HG02884 (cell line): ENCODE results near the gene KMT2C.
A peak's percentile ranks its signal among the peaks of the same experiment; 100 is the strongest.
"Not testable (repeated sequence)": the region's sequence is repeated elsewhere in the genome, so short reads cannot be mapped to it uniquely, and the experiment has no call there.

Source experiments
- ATAC-seq: cut with Tn5 transposase; IDR thresholded peaks from one replicate; pipeline ENCODE4 v1.9.1; 2021; ENCODE audit warnings: mild to moderate bottlenecking, moderate library complexity; ENCODE audit not compliant: unreplicated experiment

Gene KMT2C

DNA sequence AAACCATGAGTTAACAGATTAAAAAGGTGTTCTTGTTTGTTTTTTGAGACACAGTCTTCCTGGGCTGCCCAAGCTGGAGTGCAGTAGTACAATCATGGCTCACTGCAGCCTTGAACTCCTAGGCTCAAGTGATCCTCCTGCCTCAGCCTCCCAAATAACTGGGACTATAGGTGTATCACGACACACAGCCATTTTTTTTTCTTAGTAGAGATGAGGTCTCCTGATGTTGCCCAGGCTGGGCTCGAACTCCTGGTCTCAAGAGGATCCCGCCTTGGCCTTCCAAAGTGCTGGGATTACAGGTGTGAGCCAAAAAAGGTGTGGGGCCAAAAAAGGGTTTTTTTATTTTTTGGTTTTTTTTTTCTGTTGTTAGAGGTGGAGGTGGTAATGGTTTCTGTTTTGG, 29.3 kb downstream of the KMT2C start:
- no peak for ATAC-seq

DNA sequence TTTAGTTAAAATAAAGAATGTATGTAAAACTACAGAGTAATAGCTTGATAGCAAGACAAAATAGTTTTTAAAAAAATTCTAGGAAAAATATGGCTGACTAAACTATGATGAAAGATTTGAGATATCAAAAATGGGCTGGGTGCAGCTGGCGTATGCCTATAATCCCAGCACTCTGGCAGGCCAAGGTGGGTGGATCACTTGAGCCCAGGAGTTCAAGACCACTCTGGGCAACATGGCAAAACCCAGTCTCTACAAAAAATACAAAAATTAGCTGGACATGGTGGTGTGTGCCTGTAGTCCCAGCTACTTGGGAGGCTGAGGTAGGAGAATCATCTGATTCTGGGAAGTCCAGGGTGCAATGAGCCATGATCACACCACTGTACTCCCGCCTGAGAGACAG, 29.8 kb downstream of the KMT2C start:
- ATAC-seq = not testable (repeated sequence)

GRCh38 chr7:152403726-152404125, 32.1 kb downstream of the KMT2C start:
- ATAC-seq = no peak

GRCh38 chr7:152402384-152403250, 33.2 kb downstream of the KMT2C start:
- no peak for ATAC-seq

DNA sequence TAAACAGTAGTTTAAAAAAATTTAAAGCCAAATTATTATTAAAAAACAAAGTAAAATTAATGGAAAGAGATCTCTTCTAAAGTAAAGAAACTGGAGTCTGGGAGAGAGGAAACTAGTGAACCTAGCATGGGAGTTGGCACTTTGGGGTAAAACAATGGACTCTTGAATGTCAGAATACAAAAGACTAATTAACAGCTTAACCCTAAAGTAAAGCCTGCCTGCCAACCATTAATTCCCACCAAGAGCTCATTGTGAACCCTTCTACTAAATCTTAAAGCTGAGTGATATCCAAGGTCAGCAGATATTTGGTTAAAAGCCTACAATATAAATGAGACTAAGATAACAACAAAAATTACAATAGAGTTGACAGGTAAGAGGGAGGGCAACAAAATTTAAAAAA, 36.5 kb downstream of the KMT2C start:
- ATAC-seq = no peak

- ATAC-seq = no peak
Measured at GRCh38 chr7:152395112-152395511, 40.7 kb downstream of the KMT2C start.

DNA sequence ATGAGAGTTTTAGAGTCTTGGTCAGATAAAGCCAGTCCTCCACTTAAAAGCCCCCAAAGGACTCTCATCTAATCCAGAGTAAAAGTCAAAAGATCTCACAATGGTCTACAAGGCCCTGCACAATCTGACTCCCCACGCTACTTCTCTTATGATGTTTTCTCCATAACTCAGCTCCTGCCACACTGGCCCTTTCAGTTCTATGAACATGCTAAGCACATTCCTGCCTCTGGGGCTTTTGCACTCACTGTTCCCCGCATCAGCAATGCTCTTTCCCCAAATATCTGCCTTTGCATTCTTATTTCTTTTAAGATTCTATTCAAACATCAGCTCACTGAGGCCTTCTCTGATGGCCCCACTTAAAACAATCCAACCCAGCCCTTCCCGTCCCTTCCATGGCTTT, 41.6 kb downstream of the KMT2C start:
- ATAC-seq = not testable (repeated sequence)

DNA sequence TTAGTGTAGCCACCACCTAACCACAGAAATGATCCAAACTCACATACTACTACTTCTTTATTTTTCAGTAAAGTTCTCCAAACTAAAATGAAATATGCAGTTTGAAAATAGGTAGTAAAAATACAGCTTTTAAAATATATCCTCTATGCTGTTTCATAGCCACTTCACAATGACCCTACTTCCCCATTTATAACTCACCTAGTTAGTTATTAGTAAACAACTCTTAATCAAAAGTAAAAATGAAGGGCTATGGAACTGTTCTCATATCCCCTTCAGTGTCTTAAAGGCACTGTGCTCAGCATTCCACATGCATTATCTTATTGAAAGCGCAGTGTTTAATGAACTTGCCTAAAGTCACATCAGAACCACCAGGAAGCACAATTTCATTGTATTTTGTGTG, 43.5 kb downstream of the KMT2C start:
- peak; percentile 46 for ATAC-seq

- ATAC-seq = not testable (repeated sequence)
Measured at GRCh38 chr7:152386136-152386764, 49.6 kb downstream of the KMT2C start.

- ATAC-seq = not testable (repeated sequence)
Measured at GRCh38 chr7:152384235-152385200, 51.3 kb downstream of the KMT2C start.

GRCh38 chr7:152383341-152384234, 52.2 kb downstream of the KMT2C start:
- ATAC-seq = no peak

DNA sequence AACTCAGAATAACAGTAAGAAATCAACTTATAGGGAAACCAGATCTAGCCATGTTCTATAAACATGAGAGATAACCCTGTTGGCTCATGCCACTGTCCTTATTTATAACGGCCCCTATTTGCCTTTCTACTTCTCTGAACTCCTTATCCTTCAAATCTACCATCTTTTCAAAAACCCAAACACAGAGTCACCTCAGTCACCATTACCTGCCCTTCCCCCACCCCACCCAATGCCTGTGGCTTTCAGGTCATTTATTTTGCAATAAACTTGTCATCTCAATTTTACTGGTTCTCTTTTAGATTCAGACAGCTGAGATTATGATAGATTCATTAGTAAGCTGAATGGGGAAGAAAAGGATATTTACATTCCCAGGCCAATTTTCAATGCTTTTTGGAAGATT, 53.6 kb downstream of the KMT2C start:
- ATAC-seq = no peak

DNA sequence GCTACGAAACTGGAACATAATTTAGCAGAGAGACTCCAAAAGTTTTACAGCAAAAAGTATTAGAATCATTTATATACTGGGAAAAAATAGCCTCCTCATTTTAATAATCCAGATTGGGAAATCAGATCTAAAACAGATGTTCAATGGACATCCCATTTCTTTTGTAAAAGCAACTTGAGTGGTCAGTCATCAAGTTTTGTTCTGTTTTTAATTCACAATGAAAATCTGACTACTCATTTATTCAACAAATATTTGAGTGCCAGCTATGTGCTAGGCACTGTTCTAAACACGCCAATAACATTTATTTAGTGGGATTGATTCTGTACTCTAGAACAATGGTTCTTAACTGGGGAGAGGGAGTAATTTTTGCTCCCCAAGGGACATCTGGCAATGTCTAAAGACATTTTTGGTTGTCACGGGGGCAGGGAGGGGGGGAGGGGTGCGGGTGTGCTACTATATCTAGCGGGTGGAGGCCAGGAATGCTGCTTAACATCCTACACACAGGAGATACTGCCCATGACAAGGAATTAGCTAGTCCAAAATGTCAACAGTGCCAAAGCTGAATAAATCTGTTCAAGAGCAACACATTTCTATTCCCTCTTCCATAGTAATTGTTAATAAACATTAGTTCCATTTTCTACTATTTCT, 54.7 kb downstream of the KMT2C start:
- not testable (repeated sequence) for ATAC-seq

DNA sequence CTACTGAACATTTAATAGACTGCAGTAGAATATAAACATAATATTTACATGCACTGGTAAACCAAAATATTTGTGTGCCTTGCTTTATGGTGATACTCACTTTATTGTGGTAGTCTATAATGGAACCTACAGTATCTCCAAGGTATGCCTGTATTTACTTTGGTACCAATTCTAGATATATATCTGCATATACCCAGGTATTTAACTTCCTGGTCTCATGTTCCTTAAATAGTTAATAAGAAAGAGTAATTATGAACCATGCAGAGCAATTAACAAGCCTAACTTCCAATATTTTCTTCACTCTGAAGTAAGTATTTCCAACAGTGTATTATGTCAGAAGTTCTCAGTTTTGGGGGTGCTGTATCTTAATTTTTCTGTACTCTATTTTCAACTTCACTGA, 57.3 kb downstream of the KMT2C start:
- ATAC-seq = not testable (repeated sequence)

DNA sequence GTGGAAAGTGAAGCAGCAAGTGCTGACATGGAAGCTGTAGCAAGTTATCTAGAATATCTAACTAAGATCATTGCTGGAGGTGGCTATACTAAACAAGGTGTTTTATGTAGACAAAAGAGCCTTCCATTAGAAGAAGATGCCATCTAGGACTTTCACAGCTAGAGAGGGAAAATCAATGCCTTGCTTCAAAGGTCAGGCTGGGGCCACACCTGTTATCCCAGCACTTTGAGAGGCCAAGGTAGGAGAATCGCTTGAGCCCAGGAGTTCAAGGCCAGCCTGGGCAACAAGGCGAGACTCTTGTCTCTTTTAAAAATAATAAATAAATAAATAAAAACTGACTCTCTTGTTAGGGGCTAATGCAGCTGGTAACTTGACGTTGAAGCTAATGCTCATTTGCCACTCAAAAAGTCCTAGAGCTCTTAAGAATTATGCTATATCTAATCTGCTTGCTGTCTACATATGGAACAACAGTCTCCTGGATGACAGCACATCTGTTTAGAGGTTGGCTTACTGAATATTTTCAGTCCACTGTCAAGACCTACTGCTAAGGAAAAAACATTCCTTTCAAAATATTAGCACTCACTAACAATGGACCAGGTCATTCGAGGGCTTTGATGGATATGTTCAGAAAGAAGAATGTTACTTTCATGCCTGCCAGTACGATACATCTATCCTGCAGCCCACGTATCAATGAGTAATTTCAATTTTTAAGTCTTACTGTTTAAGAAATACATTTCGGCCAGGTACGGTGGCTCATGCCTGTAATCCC, 58.9 kb downstream of the KMT2C start:
- ATAC-seq = not testable (repeated sequence)

- no peak for ATAC-seq
Measured at GRCh38 chr7:152370297-152370696, 65.5 kb downstream of the KMT2C start.

DNA sequence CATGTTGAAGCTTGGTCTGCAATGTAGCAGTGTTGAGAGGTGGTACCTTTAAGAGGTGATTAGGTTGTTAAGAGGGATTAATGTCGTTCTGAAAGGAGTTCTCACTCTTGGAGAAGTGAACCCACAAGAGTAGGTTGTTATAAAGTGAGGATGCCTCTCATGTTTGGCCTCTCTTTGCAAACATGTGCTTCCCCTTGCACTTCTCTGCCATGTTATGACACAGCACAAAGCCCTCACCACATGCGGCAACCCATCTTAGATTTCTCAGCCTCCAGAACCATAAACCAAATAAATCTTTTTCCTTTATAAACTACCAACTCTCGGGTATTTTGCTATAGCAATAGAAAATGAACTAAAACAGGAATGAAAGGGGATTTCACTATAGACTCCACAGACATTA, 66.3 kb downstream of the KMT2C start:
- ATAC-seq = no peak

DNA sequence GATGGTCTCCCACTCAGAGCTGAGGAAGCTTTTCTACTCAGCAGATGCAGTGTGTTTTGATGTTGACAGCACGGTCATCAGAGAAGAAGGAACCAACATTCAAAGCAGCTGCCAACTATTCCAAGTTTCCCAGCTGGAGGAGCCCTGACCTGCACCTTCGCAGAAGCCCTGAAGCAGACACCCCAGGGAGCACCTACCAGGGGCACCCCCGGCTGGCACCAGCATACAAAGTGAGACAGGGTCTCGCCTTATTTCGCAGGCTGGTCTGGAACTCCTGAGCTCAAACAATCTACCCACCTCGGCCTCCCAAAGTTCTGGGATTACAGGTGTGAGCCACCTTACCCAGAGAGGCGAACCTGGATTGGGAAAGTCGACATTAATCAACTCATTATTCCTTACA, 68.6 kb downstream of the KMT2C start:
- no peak for ATAC-seq

- ATAC-seq = no peak
Measured at GRCh38 chr7:152366662-152367061, 69.1 kb downstream of the KMT2C start.
